GM19043 (cell line): Measurements from ENCODE around the gene ARHGAP6.

Source experiments
- ATAC-seq: cut with Tn5 transposase; IDR thresholded peaks from one replicate; pipeline ENCODE4 v1.9.1; 2021; ENCODE audit warnings: low read depth; ENCODE audit not compliant: unreplicated experiment

The ARHGAP6 gene

GRCh38 chrX:11465648-11466411 lies 199.9 kb downstream of the ARHGAP6 start:
- ATAC-seq = no peak

DNA sequence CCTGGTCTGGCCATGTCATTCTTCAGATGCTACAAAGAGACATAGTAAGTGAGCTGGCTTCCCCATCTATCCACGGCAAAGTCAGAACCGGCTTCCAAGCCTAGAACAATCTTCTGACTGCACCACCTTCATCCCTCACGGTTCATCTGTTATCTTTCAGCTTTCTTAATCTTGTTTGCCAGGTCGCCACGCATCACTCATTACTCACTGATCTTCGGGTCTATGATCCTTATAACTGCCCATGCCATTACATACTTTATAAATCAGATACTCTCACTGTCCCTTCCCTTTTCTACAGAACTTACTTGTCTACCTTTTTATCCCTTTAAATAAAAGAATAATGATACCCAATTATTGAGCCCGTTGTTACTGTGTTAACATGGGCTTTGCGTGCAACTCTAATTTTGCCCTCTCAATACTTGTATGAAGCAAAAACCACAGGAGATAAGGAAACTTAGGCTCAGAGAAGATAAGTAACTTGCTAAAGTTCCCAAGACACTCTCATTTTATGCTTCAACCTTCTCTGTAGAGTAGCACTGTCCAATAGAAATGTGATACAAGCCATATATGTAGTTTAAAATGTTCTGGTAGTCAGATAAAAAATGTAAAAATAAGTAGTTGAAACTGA lies 200.8 kb downstream of the ARHGAP6 start:
- no peak for ATAC-seq

- no peak for ATAC-seq
Observed at GRCh38 chrX:11464380-11464779, 201.3 kb downstream of the ARHGAP6 start.

DNA sequence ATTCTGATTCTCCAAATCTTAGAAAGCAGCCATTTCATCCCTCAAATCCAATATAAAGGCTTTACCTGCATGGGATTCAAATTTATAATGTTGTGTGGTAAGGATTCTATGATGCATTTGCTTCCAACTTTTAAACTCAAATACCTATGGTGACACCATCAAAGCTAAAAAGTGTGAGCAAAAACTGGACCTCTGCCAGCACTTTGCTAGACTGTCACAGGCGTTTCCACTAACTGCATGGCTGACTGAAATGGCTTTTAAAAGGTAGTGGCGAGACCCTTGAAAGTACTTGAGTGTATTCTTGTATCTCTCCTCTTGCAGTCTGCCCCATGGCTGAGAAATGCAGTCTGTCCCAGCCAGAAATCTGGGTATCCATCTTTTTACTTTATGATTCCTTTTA lies 203.1 kb downstream of the ARHGAP6 start:
- ATAC-seq = no peak

- ATAC-seq = no peak
Observed at GRCh38 chrX:11462136-11462535, 203.6 kb downstream of the ARHGAP6 start.

DNA sequence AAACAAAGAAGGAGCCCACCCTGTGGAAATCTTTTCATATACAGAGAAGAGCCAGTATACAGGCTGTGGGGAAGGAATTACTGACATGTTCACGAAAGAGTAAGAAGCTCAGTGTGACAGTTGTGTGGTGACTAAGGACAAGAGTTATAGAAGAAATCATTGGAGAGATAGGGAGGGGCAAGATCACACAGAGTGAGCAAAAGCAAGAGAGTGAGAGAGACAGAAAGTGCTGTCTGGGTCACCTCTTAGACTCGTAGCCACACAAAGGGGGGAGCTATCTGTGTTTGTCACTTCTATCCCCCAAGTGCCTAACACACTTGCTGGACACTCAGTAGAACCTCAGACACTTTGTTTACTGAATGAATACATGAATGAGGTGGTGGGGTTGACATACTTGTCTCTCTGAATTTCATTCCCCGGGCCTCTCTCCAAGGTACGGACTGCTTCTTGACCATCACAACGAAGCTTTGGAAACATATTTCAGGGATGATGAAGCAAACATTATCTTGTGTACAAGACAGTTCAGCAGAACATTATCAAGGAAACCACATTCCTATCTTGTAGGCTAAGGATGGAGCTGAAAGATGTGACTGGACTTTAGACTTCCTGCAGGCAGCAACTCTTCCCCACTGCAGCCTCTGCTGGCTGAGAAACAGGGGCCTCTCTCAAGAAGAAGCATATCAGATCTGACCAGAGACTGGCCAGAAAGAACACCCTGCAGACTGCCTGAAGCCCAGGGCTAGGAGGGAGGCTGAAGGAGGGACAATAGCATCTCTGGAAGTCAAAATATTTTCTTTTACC lies 204.3 kb downstream of the ARHGAP6 start:
- ATAC-seq = no peak

DNA sequence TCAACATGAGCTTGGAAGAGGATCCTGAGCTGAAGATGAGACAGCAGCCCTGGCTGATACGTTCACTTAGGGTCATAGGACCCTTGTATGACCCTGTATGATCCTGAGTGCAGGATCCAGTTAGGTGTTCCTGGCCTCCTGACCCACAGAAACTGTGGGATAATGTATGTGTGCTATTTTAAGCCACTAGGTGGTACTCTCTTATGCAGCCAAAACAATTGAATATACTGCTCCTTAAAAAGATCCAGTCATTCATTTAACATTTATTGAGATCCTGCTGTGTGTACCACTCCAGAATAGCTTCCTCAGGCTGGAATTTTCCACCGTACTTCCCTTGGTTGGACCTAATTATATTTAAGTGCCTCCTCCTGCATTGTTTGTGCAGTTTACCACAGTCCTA lies 205.4 kb downstream of the ARHGAP6 start:
- ATAC-seq = no peak

DNA sequence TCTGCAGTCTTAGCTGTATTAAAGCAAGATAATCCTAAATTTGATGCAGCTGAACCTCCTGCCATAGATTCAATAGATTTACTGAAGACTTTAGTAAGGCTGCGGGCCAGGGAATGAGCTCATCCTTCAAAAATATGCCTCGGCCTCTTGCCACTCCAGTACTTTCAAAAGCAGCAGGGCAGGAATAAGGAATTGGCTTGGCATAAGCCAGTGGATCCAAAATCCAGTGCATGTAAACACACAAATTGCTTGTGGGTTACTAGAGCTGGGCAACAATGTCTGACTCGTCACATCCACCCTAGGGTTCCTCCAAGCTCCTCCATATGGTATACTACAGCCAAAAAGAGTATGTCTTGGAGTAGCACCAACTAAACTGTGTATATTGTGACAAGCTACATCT lies 207.6 kb downstream of the ARHGAP6 start:
- ATAC-seq = no peak

DNA sequence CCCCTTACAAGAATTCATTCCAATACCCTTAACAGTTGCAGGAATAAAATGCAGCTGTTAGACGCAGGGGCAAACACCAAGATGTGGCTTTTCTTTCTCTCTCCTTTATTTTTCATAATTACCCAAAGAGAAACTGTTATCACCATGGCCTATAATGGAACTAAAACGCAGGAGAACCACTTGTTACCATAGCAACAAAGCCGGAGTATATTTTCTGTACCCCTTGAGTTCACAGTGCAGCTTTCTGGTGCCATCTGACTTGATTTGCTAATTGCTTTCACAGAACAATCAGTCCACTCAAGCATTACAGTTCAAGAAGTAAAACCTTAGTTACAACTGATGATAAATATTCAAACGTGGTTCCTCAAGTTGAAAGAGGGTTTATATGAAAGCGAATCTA lies 214.6 kb downstream of the ARHGAP6 start:
- ATAC-seq = no peak

DNA sequence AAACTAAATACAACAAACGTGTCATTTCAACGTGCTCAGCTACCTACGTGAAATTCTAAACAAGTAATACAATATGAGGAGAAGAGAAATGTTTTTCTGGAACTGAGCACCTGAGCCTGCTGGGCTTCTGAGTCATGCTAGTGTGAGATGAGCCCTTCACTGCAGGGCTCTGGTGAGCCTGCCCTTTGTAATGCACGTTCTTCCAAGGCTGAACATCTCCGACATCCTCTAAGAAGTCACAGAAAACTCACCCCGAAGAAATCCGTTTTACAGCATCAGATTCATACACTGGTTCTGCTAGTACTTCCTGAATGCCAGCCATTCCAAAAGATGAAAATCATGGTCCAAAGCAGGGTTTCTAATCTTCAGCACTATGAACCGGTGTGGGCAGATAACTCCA lies 215.4 kb downstream of the ARHGAP6 start:
- no peak for ATAC-seq

- no peak for ATAC-seq
Observed at GRCh38 chrX:11449613-11450012, 216.1 kb downstream of the ARHGAP6 start.

DNA sequence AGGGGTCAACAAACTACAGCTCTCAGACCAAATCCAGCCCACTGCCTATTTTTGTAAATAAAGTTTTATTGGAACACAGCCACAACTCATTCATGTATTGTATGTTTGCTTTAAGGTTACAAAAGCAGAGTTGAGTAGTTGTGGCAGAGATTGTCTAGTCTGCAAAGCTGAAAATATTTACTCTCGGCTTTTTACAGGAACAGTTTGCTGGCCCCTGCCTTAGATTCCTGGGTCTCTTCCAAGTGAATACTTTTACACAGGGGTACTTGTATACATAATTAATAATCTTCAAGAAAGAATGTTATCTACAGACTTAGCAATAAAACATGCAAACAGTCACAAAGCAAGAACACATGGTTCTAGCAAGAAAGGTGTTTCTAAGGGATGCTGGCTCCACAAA lies 218.3 kb downstream of the ARHGAP6 start:
- no peak for ATAC-seq

DNA sequence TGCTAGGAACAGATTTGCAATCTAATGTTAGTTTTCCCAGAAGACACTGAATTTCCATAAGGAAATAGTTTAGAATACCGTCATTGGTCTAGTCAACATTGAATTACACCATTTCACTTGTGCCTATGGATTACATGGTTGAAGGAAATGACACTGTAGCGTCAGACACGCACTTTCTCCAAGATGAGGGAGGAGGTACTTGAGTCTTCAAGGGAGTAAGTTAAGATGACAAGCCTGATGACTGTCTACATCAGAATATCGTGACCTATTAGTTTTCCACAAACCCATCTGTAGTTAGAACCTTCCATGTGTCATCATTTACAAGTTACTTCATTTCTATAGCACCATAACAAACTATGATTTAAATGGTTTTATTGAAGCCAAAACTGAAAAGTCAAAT lies 218.8 kb downstream of the ARHGAP6 start:
- no peak for ATAC-seq

- ATAC-seq = no peak
Observed at GRCh38 chrX:11446336-11446735, 219.4 kb downstream of the ARHGAP6 start.

- ATAC-seq = no peak
Observed at GRCh38 chrX:11445540-11445939, 220.2 kb downstream of the ARHGAP6 start.

DNA sequence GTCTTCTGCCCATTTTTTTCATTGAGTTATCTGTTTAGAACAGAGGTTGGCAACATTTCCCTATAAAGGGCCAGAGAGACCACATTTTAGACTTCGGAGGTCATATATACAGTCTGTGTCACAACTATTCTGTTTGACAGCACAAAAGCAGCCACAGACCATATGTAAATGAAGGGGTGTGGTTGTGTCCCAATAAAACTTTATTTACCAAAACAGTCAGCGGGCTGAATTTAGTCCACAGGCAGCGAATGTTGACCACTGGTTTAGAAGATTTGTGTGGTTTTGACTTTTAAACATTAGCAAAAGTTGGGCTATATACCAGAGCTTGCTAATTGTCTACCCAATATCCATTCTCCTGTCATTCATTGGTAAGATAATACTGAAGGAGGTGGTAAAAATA lies 221.7 kb downstream of the ARHGAP6 start:
- ATAC-seq = no peak

DNA sequence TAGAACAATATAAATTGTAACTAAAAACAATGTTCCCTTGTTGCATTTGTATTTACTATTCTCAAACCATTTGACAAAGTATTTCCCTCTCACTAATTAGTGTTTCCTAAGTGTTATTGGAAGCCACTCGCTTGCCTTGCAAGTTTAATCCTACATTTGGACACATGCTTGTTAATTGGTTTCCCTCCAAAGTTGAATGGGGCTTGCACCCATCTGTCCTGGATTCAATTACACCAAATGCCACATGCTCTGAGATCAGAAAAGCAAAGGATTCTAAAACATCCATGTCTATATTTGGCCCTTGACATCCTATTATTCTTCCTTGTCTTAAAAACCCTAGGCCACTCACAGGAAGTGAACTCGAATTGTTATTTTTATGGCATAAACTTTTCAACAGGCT lies 225.9 kb downstream of the ARHGAP6 start:
- ATAC-seq = no peak

DNA sequence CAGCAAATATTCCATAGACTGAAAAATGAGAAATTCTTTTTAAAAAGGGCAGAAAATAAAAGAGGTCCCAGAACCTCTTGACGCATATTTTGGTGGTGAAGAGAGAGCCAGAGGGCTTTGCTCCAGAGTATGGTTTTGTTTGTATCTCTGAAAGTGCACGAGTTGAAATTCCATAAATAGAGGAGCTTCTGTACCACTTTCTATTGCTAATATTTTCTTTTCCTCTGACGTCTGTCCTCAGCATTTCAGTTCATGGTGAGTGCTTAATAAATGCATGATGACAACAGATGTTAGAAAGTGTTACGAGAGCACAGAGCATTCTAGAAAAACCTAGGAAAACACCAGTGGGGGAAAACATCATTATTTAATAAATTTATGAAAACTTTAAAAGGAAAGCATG lies 227.0 kb downstream of the ARHGAP6 start:
- ATAC-seq = no peak

GRCh38 chrX:11438380-11438723 lies 227.4 kb downstream of the ARHGAP6 start:
- no peak for ATAC-seq

- ATAC-seq = no peak
Observed at GRCh38 chrX:11437642-11438379, 227.9 kb downstream of the ARHGAP6 start.

DNA sequence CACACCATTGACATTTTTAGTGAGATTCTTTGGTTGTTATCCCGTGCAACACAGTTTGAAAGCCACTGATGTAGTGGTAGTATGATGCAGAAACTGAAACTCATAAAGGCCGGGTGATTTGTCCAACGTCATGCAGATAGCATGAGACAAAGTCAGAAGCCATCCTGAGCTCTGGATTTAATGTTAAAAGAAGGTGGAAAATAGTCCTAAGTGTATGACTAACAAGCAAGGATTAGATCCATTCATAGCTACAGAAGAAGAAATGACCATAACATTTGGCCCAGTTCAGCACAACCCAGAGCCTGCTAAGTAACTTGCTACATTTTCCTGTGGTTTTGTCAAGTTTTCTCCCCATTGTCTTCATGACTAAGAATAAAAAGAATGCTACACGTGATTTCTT lies 230.2 kb downstream of the ARHGAP6 start:
- ATAC-seq = no peak
